GM04504 (cell line): ENCODE data around the gene H6PD.

Experiments
- DNase-seq: peaks from one replicate; pipeline ENCODE4 v3.0.0-alpha.2; 2012; ENCODE audit warnings: low read depth

The H6PD gene

GRCh38 chr1:9317591-9318417, 83.2 kb downstream of the H6PD start:
- DNase-seq = no peak

GRCh38 chr1:9319208-9319788, 84.7 kb downstream of the H6PD start:
- no peak for DNase-seq

- DNase-seq = no peak
Measured at GRCh38 chr1:9319789-9320519, 85.4 kb downstream of the H6PD start.
